ENCODE data around the gene DUSP14. TPM values are rescaled to one million over a fixed set of nuclear protein-coding genes. Genes with fewer than 3 reads are reported as not detected.
A peak's percentile ranks its signal among the peaks of the same experiment; 100 is the strongest.

DUSP14 gene
- total and polyA plus RNA-seq, 2 of the 13 experiments (the other 11 are each of a cell fraction or from before 2014, with no cell fraction given) = 33.5 to 39.8 TPM

DNA sequence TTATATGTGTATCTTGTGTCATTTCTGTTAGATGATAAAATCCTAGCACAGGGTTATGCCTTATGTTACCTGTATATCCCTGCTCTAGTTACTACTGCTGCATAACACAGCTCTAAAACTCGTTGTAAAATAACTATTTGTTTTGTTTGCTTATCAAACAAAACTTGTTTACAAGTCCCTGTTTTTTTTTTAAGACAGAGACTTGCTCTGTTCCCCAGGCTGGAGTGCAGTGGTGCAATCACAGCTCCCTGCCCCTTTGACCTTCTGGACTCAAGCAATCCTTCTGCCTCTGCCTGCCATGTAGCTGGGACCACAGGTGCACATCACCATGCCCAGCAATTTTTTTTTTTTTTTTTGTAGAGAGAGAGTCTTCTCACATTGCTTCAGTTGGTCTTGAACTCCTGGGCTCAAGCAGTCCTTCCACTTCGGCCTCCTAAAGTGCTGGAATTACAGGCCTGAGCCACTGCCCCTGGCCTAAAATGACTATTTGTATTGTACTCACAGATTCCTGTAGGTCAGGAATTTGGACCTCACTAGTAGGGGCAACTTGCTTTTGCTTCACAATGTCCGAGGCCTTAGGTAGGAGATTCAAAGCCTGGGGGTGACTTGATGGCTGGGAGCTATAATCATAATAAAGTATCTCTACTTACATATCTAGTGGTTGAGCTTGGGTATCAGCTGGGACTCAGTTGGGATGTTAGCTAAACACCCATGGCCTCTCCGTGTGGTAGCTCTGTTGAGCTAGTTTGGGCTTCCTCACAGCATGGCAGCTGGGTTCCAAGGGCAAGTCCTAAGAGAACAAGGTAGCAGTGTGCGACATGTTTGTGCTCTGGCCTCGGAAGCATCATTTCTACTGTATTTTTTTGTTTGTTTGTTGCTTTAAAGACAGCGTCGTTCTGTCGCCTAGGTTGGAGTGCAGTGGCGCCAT lies 12.6 kb downstream of the DUSP14 start (continued):
- TF ChIP-seq ZNF530 (CRISPR knock-in tag; IDR thresholded peaks at IDR 0.05; ENCODE audit: low read depth) = no peak
- TF ChIP-seq RAD21 (CRISPR knock-in tag; IDR thresholded peaks at IDR 0.05) = no peak
- TF ChIP-seq KDM6A (CRISPR knock-in tag; IDR thresholded peaks at IDR 0.05; ENCODE audit: low read depth) = peak; percentile 85
- TF ChIP-seq TBX2 (CRISPR knock-in tag; IDR thresholded peaks at IDR 0.05; ENCODE audit: borderline replicate concordance) = no peak
- TF ChIP-seq RFX1 (IDR thresholded peaks at IDR 0.05) = no peak
- no peak for TF ChIP-seq RFXANK (CRISPR knock-in tag; IDR thresholded peaks at IDR 0.05)
- TF ChIP-seq MAX (IDR thresholded peaks at IDR 0.05) = peak; percentile 32; the same call in 1 of the 2 replicates
- TF ChIP-seq, protein P1, sequence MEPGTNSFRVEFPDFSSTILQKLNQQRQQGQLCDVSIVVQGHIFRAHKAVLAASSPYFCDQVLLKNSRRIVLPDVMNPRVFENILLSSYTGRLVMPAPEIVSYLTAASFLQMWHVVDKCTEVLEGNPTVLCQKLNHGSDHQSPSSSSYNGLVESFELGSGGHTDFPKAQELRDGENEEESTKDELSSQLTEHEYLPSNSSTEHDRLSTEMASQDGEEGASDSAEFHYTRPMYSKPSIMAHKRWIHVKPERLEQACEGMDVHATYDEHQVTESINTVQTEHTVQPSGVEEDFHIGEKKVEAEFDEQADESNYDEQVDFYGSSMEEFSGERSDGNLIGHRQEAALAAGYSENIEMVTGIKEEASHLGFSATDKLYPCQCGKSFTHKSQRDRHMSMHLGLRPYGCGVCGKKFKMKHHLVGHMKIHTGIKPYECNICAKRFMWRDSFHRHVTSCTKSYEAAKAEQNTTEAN (CRISPR knock-in tag; conservative IDR thresholded peaks at IDR 0.05) = 0 out of 2 replicates have a peak, but pooled peaks have one; percentile 53
- TF ChIP-seq CCDC6 (CRISPR knock-in tag; IDR thresholded peaks at IDR 0.05) = no peak
- TF ChIP-seq ZNF782 (CRISPR knock-in tag; IDR thresholded peaks at IDR 0.05; ENCODE audit: borderline replicate concordance) = no peak
- TF ChIP-seq FOXC1 (CRISPR knock-in tag; IDR thresholded peaks at IDR 0.05; ENCODE audit: borderline replicate concordance) = no peak
- TF ChIP-seq HMGA1 (CRISPR knock-in tag; conservative IDR thresholded peaks at IDR 0.05) = no peak
- no peak for TF ChIP-seq ARNT2 (CRISPR knock-in tag; IDR thresholded peaks at IDR 0.05; ENCODE audit: low read depth)
- TF ChIP-seq ZNF253 (CRISPR knock-in tag; IDR thresholded peaks at IDR 0.05; ENCODE audit: borderline replicate concordance) = no peak
- TF ChIP-seq POLR2G (IDR thresholded peaks at IDR 0.05; ENCODE audit: low read depth, low read length) = no peak
- no peak for TF ChIP-seq ZMAT3 (CRISPR knock-in tag; conservative IDR thresholded peaks at IDR 0.05)
- 0 out of 2 replicates have a peak, but pooled peaks have one; percentile 14 for TF ChIP-seq ATF3 (CRISPR knock-in tag; IDR thresholded peaks at IDR 0.05)
- no peak for TF ChIP-seq PHF20 (CRISPR knock-in tag; IDR thresholded peaks at IDR 0.05)
- TF ChIP-seq ZNF607 (CRISPR knock-in tag; IDR thresholded peaks at IDR 0.05; ENCODE audit: borderline replicate concordance) = peak; percentile 29; the same call in 1 of the 2 replicates
- peak; percentile 80 to 88; a peak in 3 of 4 replicates for TF ChIP-seq EP300 (IDR thresholded peaks at IDR 0.05; ENCODE audit: low read depth in 2 of 2, low read length in 2 of 2)
- peak; percentile 72; the same call in 1 of the 2 replicates for TF ChIP-seq EP300 (CRISPR knock-in tag; IDR thresholded peaks at IDR 0.05; ENCODE audit: borderline replicate concordance)
- TF ChIP-seq HMGXB4 (CRISPR knock-in tag; IDR thresholded peaks at IDR 0.05; ENCODE audit: borderline replicate concordance in 1 of 2, low read depth in 1 of 2) = no peak
- TF ChIP-seq ZNF30 (CRISPR knock-in tag; IDR thresholded peaks at IDR 0.05) = no peak
- no peak for TF ChIP-seq ZFP62 (CRISPR knock-in tag; IDR thresholded peaks at IDR 0.05)
- TF ChIP-seq, protein P2, sequence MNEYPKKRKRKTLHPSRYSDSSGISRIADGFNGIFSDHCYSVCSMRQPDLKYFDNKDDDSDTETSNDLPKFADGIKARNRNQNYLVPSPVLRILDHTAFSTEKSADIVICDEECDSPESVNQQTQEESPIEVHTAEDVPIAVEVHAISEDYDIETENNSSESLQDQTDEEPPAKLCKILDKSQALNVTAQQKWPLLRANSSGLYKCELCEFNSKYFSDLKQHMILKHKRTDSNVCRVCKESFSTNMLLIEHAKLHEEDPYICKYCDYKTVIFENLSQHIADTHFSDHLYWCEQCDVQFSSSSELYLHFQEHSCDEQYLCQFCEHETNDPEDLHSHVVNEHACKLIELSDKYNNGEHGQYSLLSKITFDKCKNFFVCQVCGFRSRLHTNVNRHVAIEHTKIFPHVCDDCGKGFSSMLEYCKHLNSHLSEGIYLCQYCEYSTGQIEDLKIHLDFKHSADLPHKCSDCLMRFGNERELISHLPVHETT (CRISPR knock-in tag; conservative IDR thresholded peaks at IDR 0.05) = no peak
- TF ChIP-seq ZNF570 (CRISPR knock-in tag; IDR thresholded peaks at IDR 0.05; ENCODE audit: borderline replicate concordance) = no peak

Measured in HepG2 (cell line).